HG03558 (cell line): ENCODE results near the gene TCN2.
"Not testable (repeated sequence)": the region's sequence is repeated elsewhere in the genome, so short reads cannot be mapped to it uniquely, and the experiment has no call there.

Experiments used
- ATAC-seq: cut with Tn5 transposase; IDR thresholded peaks from one replicate; pipeline ENCODE4 v1.9.1; 2021; ENCODE audit warnings: moderate number of reproducible peaks; ENCODE audit not compliant: unreplicated experiment; ENCODE audit errors: extremely low read depth

The TCN2 gene

GRCh38 chr22:30674482-30674881 is 67.5 kb downstream of the TCN2 start:
- no peak for ATAC-seq

DNA sequence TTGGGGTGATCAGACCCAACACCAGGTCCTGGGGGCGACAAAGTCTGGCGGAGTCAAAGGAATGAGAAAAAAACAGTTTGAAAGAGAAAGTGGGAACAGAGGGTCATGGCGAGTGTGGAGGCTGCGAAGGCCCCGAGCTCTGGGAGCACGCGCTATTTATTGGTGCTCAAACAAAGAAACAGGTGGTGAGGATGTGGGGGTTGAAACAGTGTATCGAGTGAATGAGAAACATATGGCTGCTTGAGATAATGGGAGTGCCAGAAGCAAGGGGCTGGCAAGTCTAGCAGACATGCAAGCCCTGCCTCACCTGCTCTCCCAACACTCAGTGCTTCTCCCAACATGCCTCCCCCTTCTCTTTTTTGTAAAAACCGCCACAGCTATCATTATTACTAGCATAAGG is 68.5 kb downstream of the TCN2 start:
- no peak for ATAC-seq

DNA sequence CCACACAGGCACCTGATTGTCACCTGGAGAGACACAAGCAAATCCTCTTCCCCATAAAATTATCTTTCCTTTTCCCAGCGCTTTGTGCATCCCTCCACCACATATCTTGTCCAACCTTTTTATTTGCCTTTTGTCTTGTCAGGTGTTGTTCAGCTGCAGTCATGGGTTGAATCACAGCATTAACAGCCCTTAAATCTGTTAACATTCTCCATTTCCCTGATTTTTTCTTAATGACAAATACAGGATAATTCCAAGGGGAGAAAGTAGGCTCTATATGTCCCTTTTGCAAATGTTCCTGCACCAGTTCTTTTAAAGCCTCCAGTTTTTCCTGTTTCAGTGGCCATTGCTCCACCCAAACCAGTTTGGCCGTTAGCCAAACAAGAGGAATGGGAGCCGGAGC is 69.6 kb downstream of the TCN2 start:
- ATAC-seq: not testable (repeated sequence)
